ENCODE measurements around the gene MAP7D3. TPM values are rescaled to one million over a fixed set of nuclear protein-coding genes. Genes with fewer than 3 reads are reported as not detected.

MAP7D3 gene
- total RNA-seq, 4 donors from 2014 or later: 4.3 to 10.2 (median 7.6) TPM

GRCh38 chrX:136275553-136275952 lies 24.4 kb upstream of the MAP7D3 start:
- H3K4me3 ChIP-seq: no peak overlapping the region
- WGBS: 73% methylated on average over 4 of the region's 4 CpGs

GRCh38 chrX:136273986-136274385 lies 22.8 kb upstream of the MAP7D3 start:
- no peaks in the 10 kb centered on the region for H3K36me3 ChIP-seq
- 64% methylated on average over 1 of the region's 1 CpG for WGBS
- DNase-seq (ENCODE audit: low spot score in 2 of 2): no peak

More at GRCh38 chrX:136275553-136275952, 24.4 kb upstream of the MAP7D3 start:
- TF ChIP-seq POLR2AphosphoS5 (IDR thresholded peaks at IDR 0.05): no peak
- TF ChIP-seq, protein P1, sequence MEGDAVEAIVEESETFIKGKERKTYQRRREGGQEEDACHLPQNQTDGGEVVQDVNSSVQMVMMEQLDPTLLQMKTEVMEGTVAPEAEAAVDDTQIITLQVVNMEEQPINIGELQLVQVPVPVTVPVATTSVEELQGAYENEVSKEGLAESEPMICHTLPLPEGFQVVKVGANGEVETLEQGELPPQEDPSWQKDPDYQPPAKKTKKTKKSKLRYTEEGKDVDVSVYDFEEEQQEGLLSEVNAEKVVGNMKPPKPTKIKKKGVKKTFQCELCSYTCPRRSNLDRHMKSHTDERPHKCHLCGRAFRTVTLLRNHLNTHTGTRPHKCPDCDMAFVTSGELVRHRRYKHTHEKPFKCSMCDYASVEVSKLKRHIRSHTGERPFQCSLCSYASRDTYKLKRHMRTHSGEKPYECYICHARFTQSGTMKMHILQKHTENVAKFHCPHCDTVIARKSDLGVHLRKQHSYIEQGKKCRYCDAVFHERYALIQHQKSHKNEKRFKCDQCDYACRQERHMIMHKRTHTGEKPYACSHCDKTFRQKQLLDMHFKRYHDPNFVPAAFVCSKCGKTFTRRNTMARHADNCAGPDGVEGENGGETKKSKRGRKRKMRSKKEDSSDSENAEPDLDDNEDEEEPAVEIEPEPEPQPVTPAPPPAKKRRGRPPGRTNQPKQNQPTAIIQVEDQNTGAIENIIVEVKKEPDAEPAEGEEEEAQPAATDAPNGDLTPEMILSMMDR (IDR thresholded peaks at IDR 0.05): no peak
- Histone ChIP-seq H3K27me3 (no peaks in the 10 kb centered on the region), H3K27ac (no peak overlapping the region), H3K9me3 (no peaks in the 10 kb centered on the region), H3K4me1 (no peaks in the 10 kb centered on the region), H3K36me3 (no peaks in the 10 kb centered on the region)
- no peak for DNase-seq (ENCODE audit: low spot score in 2 of 2)

DNA sequence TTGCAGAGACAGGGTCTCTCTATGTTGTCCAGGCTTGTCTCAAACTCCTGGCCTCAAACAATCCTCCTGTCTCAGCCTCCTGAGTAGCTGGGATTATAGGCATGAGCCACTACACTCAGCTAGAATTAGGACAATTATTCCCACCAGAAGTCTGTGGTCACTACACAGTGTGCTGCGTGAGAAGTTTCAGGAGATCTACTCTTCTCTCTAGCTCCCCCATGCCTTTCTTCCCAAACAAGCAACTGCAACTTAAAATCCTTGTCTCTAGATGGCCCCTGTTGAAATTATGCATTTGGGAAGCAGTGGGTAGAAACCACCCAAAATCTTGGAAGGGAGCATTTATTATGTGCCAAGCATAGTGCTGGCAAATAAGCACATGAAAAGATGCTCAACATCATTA lies 21.1 kb upstream of the MAP7D3 start:
- Histone ChIP-seq H3K4me3 (no peak overlapping the region), H3K36me3 (no peaks in the 10 kb centered on the region), H3K4me1 (no peaks in the 10 kb centered on the region), H3K9me3 (no peaks in the 10 kb centered on the region), H3K27ac (no peak overlapping the region), H3K27me3 (no peaks in the 10 kb centered on the region)
- no peak for DNase-seq (ENCODE audit: low spot score in 2 of 2)
- no peak for TF ChIP-seq EP300 (IDR thresholded peaks at IDR 0.05)
- TF ChIP-seq POLR2AphosphoS5 (IDR thresholded peaks at IDR 0.05): no peak
- TF ChIP-seq, protein P1 (IDR thresholded peaks at IDR 0.05): no peak
- no peak for TF ChIP-seq POLR2A (IDR thresholded peaks at IDR 0.05)
- 40% methylated on average over 1 of the region's 1 CpG for WGBS

More at GRCh38 chrX:136273986-136274385, 22.8 kb upstream of the MAP7D3 start:
- TF ChIP-seq EP300 (IDR thresholded peaks at IDR 0.05): no peak
- TF ChIP-seq POLR2AphosphoS5 (IDR thresholded peaks at IDR 0.05): no peak
- TF ChIP-seq, protein P1 (IDR thresholded peaks at IDR 0.05): no peak
- H3K9me3 ChIP-seq: no peaks in the 10 kb centered on the region
- no peak overlapping the region for H3K4me3 ChIP-seq
- no peak overlapping the region for H3K27ac ChIP-seq
- no peaks in the 10 kb centered on the region for H3K27me3 ChIP-seq
- H3K4me1 ChIP-seq: no peaks in the 10 kb centered on the region

DNA sequence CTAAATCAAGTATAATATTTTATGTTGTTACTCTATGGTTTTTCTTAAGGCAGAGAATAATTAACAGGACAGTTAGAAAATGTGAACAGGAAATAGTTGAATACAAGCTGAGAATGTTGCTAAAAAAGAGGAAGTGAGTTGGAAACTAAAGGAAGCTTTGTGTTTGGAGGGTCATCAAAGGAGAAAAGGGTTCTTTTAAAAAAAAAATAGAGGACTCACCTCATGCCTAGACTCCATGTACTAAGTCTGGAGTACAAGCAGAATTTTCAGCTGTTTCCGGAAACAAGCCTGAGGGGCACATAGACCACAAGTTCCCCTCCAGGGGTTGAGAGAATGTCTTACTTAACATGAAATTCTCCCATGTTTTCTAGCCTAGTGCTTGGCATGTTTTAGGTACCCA lies 20.1 kb upstream of the MAP7D3 start:
- DNase-seq (ENCODE audit: low spot score in 2 of 2): no peak
- Histone ChIP-seq H3K9me3 (no peaks in the 10 kb centered on the region), H3K36me3 (no peaks in the 10 kb centered on the region), H3K27ac (no peak overlapping the region), H3K4me1 (no peaks in the 10 kb centered on the region), H3K27me3 (no peaks in the 10 kb centered on the region), H3K4me3 (no peak overlapping the region)
- TF ChIP-seq EP300 (IDR thresholded peaks at IDR 0.05) (no peak), POLR2A (IDR thresholded peaks at IDR 0.05) (no peak), POLR2AphosphoS5 (IDR thresholded peaks at IDR 0.05) (no peak)
- TF ChIP-seq, protein P1 (IDR thresholded peaks at IDR 0.05): no peak
- WGBS: 76% methylated on average over 1 of the region's 1 CpG

DNA sequence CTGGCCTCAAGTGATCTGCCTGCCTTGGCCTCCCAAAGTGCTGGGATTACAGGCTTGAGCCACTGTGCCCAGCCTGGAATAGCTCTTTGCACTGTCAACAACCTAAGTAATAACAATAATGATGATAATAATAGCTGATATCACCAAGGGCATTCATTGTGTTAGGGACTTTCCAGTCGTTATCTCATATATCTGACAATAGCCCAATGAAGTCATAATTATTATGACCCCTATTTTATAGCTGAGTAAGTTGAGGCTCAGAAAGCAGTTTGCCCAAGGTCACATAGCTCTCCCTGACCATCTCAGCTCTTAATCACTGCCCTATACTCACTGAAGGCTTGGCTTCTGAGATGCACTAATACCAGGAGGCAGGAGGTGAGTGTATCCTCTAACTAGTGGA lies 18.7 kb upstream of the MAP7D3 start:
- WGBS: 60% methylated on average over 1 of the region's 1 CpG
- DNase-seq (ENCODE audit: low spot score in 2 of 2): no peak
- H3K27me3 ChIP-seq: no peaks in the 10 kb centered on the region
- no peaks in the 10 kb centered on the region for H3K4me1 ChIP-seq
- TF ChIP-seq EP300 (IDR thresholded peaks at IDR 0.05) (no peak), POLR2A (IDR thresholded peaks at IDR 0.05) (no peak), POLR2AphosphoS5 (IDR thresholded peaks at IDR 0.05) (no peak)
- TF ChIP-seq, protein P1 (IDR thresholded peaks at IDR 0.05): no peak
- no peak overlapping the region for H3K27ac ChIP-seq
- no peaks in the 10 kb centered on the region for H3K9me3 ChIP-seq
- no peak overlapping the region for H3K4me3 ChIP-seq
- H3K36me3 ChIP-seq: no peaks in the 10 kb centered on the region

Data from suprapubic skin (tissue), 4 donors.